Loucy (cell line): ENCODE measurements around the gene SEMA6D.

Source experiments
- H2AFZ ChIP-seq: fragments of 200-600 bp; sonication (generic); 2 replicates; pipeline ENCODE4 v1.6.0; 2016; ENCODE audit warnings: antibody characterized with exemption, mild to moderate bottlenecking, low read length, moderate library complexity
- H3F3A ChIP-seq: fragments of 200-600 bp; 2 replicates; pipeline ENCODE4 v1.6.0; 2016; ENCODE audit warnings: antibody characterized with exemption, low read depth, mild to moderate bottlenecking
- H3K27me3 ChIP-seq: fragments of 200-600 bp; sonication (generic); 2 replicates; pipeline ENCODE4 v1.6.1; 2014; ENCODE audit warnings: low read length, mild to moderate bottlenecking; ENCODE audit not compliant: insufficient read depth, poor library complexity, severe bottlenecking
- H3K36me3 ChIP-seq: fragments of 200-600 bp; sonication (generic); 2 replicates; pipeline ENCODE4 v1.6.1; 2016; ENCODE audit warnings: low read length; ENCODE audit not compliant: insufficient read depth
- H3K4me1 ChIP-seq: fragments of 200-600 bp; sonication (generic); 2 replicates; pipeline ENCODE4 v1.5.1; 2014; ENCODE audit warnings: low read length, mild to moderate bottlenecking; ENCODE audit not compliant: insufficient read depth, poor library complexity, severe bottlenecking
- H3K4me2 ChIP-seq: fragments of 200-600 bp; sonication (generic); 2 replicates; pipeline ENCODE4 v1.6.0; 2014; ENCODE audit warnings: antibody characterized with exemption, low read length, low read depth, mild to moderate bottlenecking; ENCODE audit not compliant: poor library complexity, severe bottlenecking
- H3K4me3 ChIP-seq: fragments of 200-600 bp; sonication (generic); 2 replicates; pipeline ENCODE4 v1.5.1; 2014; ENCODE audit warnings: low read length, mild to moderate bottlenecking, mixed read lengths; ENCODE audit not compliant: poor library complexity, severe bottlenecking
- H3K79me2 ChIP-seq: fragments of 200-600 bp; sonication (generic); 2 replicates; pipeline ENCODE4 v1.6.1; 2014; ENCODE audit warnings: low read length; ENCODE audit not compliant: insufficient read depth
- H3K9ac ChIP-seq: fragments of 200-600 bp; sonication (generic); 2 replicates; pipeline ENCODE4 v1.6.0; 2014; ENCODE audit warnings: mild to moderate bottlenecking, low read depth, low read length, moderate library complexity; ENCODE audit not compliant: poor library complexity, severe bottlenecking
- H3K9me2 ChIP-seq: fragments of 200-600 bp; sonication (generic); replicated peaks from 2 replicates; pipeline ENCODE4 v1.6.1; 2016; ENCODE audit warnings: low read depth, low read length, mixed read lengths
- H3K9me3 ChIP-seq: fragments of 200-600 bp; sonication (generic); 2 replicates; pipeline ENCODE4 v1.6.1; 2014; ENCODE audit warnings: mild to moderate bottlenecking, antibody characterized with exemption, low read length, low read depth; ENCODE audit not compliant: insufficient read depth
- H4K20me1 ChIP-seq: fragments of 200-600 bp; sonication (generic); 2 replicates; pipeline ENCODE4 v1.6.0; 2014; ENCODE audit warnings: antibody characterized with exemption, low read length, mild to moderate bottlenecking; ENCODE audit not compliant: insufficient read depth, poor library complexity, severe bottlenecking
- EZH2phosphoT487 ChIP-seq: fragments of 200-600 bp; IDR thresholded peaks from 2 replicates; pipeline ENCODE4 v1.6.1; 2018; ENCODE audit warnings: antibody characterized with exemption, mild to moderate bottlenecking, moderate library complexity, borderline replicate concordance
- TF ChIP-seq, protein P1 (sequence below): fragments of 200-600 bp; sonication (generic); conservative IDR thresholded peaks from 2 replicates; pipeline ENCODE4 v1.5.1; 2014; ENCODE audit warnings: mild to moderate bottlenecking, antibody characterized with exemption, low read length

The SEMA6D gene

DNA sequence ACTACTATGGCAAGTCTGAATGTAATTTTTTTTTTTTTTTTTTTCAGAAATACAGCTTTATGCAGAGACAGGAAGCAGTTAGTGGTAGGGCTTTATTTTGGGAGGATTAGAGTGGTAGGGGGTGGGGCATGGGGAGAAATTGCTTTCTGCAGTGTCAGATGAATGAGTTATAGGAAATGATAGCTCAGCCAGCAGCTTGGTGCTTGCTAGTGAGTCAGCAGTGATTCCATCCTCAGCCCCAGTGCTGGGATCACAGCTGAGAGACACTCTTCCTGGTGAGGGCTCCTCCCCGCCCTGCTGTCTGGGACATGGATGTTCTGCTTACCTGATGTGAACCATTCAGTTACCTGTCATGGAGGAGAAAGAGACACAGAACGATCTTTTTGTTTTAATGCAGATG lies 39.6 kb downstream of the SEMA6D start:
- Histone ChIP-seq H3K4me3 (no peak overlapping the region), H4K20me1 (no peaks in the 10 kb centered on the region), H3K4me2 (no peak overlapping the region), H3F3A (no peaks in the 10 kb centered on the region), H3K4me1 (no peaks in the 10 kb centered on the region), H3K27me3 (no peaks in the 10 kb centered on the region), H3K9me2 (no peaks in the 10 kb centered on the region), H3K9me3 (peaks cover 5% of the 10 kb centered on the region; the same call in 1 of the 2 replicates), H3K79me2 (no peaks in the 10 kb centered on the region), H3K36me3 (no peaks in the 10 kb centered on the region), H3K9ac (no peak overlapping the region), H2AFZ (no peak overlapping the region)
- no peak for TF ChIP-seq EZH2phosphoT487

DNA sequence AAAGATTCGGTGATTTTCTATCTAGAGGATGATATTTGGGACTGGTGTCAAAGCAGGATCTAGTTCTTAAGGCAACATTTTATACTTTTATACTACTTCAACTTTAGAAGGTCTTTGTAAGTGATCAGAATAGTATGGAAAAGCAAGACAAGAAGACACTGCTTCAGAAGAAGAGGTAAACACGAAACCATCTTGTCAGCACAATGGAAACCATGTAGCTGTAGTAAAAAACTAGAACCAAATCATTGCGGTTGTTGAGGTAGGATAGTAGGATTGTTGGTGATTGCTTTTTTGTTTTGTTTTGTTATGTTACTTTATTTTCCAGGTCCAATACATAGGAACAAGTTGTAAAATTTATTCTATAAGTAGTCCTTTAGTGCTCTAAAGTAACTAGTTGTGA lies 40.0 kb downstream of the SEMA6D start:
- no peaks in the 10 kb centered on the region for H3K79me2 ChIP-seq
- H3K4me1 ChIP-seq: no peaks in the 10 kb centered on the region
- H3K9me2 ChIP-seq: no peaks in the 10 kb centered on the region
- no peaks in the 10 kb centered on the region for H3K36me3 ChIP-seq
- no peak overlapping the region for H3K4me3 ChIP-seq
- TF ChIP-seq, protein P1, sequence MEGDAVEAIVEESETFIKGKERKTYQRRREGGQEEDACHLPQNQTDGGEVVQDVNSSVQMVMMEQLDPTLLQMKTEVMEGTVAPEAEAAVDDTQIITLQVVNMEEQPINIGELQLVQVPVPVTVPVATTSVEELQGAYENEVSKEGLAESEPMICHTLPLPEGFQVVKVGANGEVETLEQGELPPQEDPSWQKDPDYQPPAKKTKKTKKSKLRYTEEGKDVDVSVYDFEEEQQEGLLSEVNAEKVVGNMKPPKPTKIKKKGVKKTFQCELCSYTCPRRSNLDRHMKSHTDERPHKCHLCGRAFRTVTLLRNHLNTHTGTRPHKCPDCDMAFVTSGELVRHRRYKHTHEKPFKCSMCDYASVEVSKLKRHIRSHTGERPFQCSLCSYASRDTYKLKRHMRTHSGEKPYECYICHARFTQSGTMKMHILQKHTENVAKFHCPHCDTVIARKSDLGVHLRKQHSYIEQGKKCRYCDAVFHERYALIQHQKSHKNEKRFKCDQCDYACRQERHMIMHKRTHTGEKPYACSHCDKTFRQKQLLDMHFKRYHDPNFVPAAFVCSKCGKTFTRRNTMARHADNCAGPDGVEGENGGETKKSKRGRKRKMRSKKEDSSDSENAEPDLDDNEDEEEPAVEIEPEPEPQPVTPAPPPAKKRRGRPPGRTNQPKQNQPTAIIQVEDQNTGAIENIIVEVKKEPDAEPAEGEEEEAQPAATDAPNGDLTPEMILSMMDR: no peak
- TF ChIP-seq EZH2phosphoT487: no peak
- peaks cover 5% of the 10 kb centered on the region; the same call in 1 of the 2 replicates for H3K9me3 ChIP-seq
- H3F3A ChIP-seq: no peaks in the 10 kb centered on the region
- no peak overlapping the region for H2AFZ ChIP-seq
- no peaks in the 10 kb centered on the region for H3K27me3 ChIP-seq
- H4K20me1 ChIP-seq: no peaks in the 10 kb centered on the region
- H3K4me2 ChIP-seq: no peak overlapping the region
- H3K9ac ChIP-seq: no peak overlapping the region

DNA sequence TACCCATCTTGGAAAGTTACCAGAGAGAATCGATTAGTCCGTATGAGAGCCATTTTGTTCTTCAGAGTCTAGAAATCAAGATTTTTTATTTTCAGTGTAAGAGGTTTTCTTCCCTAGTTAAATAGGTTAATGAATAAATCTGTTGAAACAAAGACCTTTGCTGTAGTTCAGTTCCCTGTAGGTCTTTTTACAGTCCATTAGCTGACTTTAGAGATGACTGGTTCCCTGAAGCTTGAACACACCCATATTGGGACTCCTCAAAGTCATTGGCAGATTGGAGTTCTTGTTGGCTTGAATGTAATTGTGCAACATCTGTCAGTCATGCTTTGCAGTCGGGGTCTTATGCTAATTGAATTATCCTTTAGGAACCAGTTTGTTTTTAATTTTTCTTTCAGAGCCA lies 45.3 kb downstream of the SEMA6D start:
- Histone ChIP-seq H3F3A (no peaks in the 10 kb centered on the region), H3K9ac (no peak overlapping the region), H3K79me2 (no peaks in the 10 kb centered on the region), H2AFZ (no peak overlapping the region), H3K27me3 (no peaks in the 10 kb centered on the region), H3K9me3 (0 out of 2 replicates have a peak, but pooled peaks cover 5% of the 10 kb centered on the region), H3K36me3 (no peaks in the 10 kb centered on the region), H3K4me3 (no peak overlapping the region), H3K4me2 (no peak overlapping the region), H3K9me2 (no peaks in the 10 kb centered on the region), H3K4me1 (no peaks in the 10 kb centered on the region), H4K20me1 (no peaks in the 10 kb centered on the region)
- TF ChIP-seq, protein P1: no peak
- no peak for TF ChIP-seq EZH2phosphoT487

DNA sequence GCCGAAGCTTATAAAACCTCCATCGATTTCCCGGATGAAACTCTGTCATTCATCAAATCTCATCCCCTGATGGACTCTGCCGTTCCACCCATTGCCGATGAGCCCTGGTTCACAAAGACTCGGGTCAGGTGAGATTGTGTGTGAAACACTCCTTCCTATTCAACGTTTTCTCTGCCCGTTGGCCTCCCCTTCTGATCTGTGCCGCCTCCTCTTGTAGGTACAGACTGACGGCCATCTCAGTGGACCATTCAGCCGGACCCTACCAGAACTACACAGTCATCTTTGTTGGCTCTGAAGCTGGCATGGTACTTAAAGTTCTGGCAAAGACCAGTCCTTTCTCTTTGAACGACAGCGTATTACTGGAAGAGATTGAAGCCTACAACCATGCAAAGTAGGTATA lies 47.4 kb downstream of the SEMA6D start:
- no peaks in the 10 kb centered on the region for H4K20me1 ChIP-seq
- no peaks in the 10 kb centered on the region for H3K9me2 ChIP-seq
- TF ChIP-seq, protein P1: no peak
- TF ChIP-seq EZH2phosphoT487: no peak
- no peak overlapping the region for H3K4me3 ChIP-seq
- no peak overlapping the region for H3K9ac ChIP-seq
- H3K27me3 ChIP-seq: no peaks in the 10 kb centered on the region
- no peaks in the 10 kb centered on the region for H3K79me2 ChIP-seq
- no peaks in the 10 kb centered on the region for H3K36me3 ChIP-seq
- no peaks in the 10 kb centered on the region for H3K4me1 ChIP-seq
- no peak overlapping the region for H2AFZ ChIP-seq
- 0 out of 2 replicates have a peak, but pooled peaks cover 5% of the 10 kb centered on the region for H3K9me3 ChIP-seq
- no peak overlapping the region for H3K4me2 ChIP-seq
- no peaks in the 10 kb centered on the region for H3F3A ChIP-seq
